HL-60/S4 (cell line): ENCODE results near the gene OR4C16.

Experiments used
- in situ Hi-C: fragments of 300-500 bp; cut with MboI; formaldehyde crosslinking; loops from 2 replicates; pipeline ENCODE4 v1.14.3; 2022; ENCODE audit warnings: low sequenced_read_pairs

The OR4C16 gene, protein sequence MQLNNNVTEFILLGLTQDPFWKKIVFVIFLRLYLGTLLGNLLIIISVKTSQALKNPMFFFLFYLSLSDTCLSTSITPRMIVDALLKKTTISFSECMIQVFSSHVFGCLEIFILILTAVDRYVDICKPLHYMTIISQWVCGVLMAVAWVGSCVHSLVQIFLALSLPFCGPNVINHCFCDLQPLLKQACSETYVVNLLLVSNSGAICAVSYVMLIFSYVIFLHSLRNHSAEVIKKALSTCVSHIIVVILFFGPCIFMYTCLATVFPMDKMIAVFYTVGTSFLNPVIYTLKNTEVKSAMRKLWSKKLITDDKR

DNA sequence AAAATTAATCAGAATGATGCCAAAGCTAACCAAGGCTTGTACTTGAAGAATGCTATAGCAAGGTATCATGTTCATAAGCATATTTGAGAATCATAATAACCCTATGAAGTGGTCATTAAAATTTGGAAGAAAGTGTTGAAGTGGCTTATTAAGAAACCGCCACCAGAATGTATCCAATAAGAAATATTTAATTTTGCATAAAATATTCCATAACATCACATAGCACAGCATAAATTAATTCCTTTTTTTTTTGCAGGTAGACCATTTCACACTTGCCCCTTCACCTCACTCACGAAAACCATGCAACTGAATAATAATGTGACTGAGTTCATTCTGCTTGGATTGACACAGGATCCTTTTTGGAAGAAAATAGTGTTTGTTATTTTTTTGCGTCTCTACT lies at the start of gene OR4C16:
OR4C16 (plus strand) TSS at position 301 of the 400 bp plus-strand sequence; CDS start at position 301, 0 bp downstream.
- in situ Hi-C loops, result no loop called here

DNA sequence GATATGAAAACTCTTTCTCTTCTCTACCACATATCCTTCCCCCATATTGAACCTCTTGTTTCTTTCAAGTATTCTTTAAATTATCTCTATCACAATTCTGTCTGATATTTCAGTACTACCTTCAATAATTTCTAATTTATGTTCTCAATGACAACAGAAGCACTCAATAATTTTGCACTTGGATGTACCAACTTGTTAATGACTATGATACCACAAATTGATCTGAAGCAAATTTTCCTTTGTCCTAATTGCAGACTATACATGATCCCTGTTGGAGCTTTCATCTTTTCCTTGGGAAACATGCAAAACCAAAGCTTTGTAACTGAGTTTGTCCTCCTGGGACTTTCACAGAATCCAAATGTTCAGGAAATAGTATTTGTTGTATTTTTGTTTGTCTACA lies 17.8 kb upstream of the OR4C16 start, which contains the start of gene OR4C15:
OR4C15 (plus strand) TSS at position 301 of the 400 bp plus-strand sequence; CDS start at position 301, 0 bp downstream.
- in situ Hi-C loops, result no loop called here

DNA sequence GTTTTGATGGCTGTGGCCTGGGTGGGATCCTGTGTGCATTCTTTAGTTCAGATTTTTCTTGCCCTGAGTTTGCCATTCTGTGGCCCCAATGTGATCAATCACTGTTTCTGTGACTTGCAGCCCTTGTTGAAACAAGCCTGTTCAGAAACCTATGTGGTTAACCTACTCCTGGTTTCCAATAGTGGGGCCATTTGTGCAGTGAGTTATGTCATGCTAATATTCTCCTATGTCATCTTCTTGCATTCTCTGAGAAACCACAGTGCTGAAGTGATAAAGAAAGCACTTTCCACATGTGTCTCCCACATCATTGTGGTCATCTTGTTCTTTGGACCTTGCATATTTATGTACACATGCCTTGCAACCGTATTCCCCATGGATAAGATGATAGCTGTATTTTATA lies 620 bp downstream of the OR4C16 start:
- in situ Hi-C loops, result no loop called here

DNA sequence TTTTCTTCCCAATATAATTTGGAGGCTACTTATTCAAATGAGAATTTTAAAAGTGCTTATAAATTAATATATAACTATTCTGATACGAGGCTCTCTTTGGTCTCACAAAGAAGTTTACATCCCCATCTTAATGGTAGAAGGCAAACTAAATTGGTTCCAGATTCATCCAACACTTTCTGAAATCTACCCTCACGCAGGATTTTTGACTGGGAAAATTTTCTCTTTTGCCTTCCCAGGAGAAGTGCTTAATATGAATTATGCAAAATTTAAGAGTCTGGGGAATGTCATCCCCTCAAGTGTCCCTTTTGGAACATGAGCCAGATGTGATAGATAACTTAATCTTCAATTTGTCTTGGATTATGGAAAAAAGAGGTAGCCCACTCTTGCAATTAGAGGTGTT lies 35.6 kb downstream of the OR4C16 start, which contains the start of gene OR4C11:
OR4C11 (minus strand) TSS at position 101 of the 400 bp plus-strand sequence. CDS start 3,272 bp downstream, outside the sequence.
- in situ Hi-C loops, result no loop called here
